CD1c-positive myeloid dendritic cell (primary cell): ENCODE measurements around the gene NAT9.

Experiments
- DNase-seq: peaks from one replicate; pipeline ENCODE4 v3.0.0-alpha.2; 2016; ENCODE audit errors: extremely low spot score

NAT9 gene, protein sequence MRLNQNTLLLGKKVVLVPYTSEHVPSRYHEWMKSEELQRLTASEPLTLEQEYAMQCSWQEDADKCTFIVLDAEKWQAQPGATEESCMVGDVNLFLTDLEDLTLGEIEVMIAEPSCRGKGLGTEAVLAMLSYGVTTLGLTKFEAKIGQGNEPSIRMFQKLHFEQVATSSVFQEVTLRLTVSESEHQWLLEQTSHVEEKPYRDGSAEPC

DNA sequence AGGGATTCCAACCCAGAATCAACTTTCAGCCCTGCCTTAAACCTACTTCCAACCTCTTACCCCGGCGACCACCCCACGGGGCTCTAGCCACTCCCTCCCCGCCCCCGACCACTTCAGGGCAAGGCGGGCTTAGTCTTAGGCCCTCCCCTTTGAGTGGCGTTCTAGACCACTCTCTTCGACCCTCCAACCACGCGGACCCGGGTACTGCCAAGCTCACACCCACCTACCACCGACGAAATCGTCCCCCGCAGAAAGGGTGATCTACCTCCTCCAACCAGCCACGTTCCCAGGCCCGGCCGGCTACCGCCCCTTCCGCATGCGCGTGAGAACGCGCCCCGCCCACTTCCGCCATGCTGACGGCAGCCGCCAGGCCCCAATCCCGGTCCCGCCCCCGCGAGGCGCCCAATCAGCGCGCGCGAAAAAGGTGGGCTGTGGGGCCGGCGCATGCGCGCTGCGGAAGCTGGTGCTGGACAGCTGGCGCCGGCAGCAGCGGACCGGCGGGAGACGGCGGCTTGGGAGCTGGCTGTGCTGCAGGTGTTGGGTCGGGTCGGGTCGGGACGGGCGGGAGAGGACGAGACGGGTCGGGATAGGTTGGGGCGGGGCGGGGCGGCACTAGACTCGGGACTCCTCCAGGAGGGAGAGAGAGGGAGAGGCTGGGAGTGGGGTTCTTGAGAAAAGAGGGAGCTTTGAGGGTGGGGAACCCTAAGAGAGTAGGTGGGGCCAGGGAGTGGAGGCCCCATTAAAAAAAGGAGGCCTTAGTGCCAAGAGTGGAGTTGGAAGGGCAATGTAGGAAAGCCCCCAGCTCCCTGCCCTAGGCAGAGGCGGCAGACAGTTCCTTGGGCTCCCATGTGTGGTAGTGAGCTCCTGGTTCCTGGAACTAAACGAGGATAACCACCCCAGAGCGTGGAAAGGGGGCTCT is at the start of gene NAT9:
NAT9 (minus strand) TSS at position 302 of the 919 bp plus-strand sequence. CDS start 647 bp downstream, outside the sequence.
- DNase-seq: peak; percentile 100

DNA sequence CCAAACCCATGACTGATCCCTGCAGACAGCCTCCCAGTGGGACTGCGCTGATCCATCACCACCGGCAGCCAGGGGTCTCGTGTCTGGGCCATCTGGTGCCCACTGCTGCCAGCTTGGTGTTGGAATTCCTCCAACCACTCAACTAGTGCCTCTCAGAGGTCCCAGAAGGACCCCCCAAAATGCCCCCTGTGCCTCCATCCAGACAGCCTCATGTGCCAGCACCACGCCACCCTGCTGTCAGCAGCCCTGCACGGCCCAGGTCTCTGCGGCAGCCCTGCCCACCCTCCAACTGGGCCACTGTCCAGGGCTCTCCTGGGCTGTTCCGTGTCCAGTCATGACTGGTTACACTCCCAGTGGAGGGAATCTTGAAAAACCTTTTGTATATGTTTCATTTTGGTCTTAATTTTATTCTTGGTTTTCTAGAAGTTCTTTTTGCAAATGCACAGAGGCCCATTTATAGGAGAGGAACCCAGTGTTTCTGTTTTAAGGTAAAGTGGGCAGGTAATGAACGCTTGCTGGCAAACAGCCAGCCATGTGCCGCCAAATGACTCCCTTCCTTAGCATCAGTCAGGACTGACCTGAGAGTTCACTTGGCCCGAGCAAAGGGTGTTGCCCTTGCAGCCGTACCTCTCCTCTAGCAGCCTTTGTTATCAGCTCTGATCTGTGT is 48.9 kb upstream of the NAT9 start:
- DNase-seq: no peak

DNA sequence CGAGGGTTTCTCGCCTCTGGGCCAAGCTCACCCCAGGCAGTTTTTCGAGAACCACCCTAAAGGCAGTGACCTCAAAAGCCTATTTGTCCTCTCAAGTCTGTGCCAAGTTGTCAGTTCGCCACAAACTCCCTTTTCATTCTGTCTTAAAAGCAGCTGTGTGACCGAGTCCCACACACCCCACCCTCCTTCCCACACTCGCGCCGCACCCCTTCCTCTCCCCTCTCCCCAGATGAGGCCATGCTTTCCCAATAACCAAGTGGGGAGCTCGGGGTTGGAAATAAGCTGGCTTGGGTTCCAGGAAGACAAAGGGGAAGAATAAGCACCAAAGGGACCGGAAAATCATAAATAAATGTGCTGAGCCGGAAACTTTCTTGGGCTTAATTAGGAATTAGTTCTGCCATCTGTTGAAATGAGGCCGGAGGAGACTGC is 46.8 kb upstream of the NAT9 start:
- no peak for DNase-seq

DNA sequence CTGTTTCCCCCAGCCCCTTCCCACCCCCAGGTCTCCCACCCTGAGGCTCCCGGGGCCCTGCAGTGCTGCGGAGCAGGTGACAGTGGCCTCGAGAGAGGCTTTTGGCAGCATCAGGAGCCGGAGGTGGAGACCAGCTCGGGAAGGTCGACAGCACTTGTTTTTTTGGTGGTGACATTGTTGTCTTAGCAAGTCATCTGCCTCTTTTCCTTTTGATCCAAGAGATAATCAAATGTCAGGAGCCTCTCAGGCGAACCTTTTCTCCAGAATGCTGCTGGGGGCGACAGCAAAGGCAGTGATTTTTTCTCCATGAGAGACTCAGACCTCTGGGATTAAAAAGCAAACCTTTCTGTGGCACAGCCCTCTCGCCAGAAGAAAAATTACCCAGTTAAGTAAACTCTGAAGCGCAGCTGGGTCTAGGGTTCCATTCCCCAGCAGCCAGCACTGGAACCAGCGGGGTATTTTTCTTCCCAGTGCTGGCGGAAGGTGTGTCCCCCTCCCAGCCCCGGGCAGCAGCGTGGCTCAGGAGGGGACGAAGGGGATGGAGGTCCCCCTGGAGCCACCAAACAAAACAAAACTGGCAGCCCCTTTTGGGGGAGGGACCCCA is 46.3 kb upstream of the NAT9 start:
- no peak for DNase-seq

DNA sequence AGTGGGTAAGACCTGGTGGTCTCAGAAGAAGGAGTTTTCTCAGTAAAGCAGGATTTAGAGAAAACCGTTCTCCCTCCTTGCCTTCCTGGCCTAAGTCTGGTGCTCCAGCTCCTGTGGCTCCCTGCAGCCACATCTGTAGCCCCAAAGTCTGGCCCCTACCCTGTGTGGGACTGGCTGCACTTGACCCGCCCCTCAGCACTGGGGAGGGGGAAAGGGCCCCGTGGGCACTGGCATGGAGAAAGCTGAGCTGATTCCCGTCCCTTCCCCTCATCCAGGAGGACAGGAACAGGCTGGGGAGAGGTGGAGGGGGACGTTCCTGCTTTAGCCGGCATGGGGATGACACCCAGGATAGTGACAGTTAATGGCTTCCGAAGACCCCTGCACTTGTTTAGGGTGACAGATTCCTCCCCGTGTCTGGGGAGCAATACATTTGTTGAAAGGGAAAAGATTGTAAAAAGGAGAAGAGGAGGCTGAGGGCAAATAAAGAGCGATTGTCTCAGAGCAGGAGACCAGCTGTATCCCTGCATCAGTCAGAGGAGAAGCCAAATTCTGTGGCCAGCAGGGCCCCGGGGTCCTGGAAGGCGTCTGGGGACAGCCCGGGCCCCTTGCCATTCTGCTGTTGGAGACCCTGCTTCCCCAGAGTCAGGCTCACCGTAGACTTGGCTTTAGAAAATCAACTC is 45.6 kb upstream of the NAT9 start:
- no peak for DNase-seq

DNA sequence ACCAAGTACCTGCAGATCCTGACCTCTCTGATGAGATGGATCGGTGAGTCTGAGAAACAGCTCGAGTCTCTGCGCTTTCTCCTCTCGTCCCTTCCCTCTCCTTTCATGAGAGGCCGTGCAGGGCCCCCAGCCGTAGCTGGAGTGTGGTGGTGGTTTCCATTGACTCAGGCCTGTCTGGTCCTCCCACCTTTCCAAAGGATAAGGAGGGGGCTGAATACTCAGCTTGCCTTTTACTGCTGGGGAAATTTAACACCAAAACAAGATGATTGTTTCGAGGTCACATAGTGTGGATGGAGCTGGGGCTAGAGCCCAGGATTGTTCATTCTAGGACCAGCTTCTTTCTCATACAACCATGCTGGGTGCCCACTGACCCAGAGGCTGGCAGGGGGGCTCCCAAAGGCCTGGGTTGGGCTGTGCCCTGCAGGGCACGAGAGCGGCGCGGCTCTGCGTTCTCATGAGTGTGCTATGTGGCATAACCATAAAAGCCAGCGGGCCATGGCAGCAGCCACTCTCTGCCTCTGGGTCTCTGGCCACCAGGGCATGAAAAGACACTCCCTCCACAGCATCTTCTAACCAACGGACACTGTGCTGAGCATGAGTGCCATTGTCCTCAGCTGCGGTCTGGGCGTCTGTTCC is 43.8 kb upstream of the NAT9 start:
- DNase-seq: no peak

DNA sequence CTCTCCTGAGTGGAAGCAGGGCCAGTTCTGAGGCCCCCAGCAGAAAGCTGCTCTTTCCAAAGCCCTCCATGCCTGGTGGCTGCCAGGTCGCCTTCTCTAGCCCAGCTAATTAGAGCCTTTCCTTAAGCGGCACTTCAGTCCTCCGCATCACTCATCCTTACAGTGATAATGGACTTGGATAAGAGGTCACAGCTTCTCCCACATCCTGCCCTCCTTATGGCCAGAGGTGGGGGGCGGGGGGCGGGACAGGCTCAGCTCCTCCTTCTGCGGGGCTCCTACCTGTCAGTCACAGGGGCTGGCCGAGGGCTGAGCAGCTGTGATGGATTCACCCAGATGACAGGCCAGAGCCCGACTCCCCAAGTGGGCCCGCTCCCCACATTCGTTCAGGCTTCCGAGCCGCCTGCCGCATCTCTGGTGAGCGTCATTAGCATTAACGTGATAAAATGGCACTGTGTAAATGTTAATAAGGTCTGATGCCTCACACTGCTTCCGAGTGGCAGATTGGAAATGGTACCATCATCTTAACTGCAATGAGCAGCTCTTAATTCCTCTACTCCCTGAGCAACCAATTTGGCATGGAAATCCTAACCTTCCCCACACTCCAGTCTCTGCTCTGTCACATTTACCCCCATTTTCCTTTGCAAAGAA is 42.3 kb upstream of the NAT9 start:
- DNase-seq: no peak

DNA sequence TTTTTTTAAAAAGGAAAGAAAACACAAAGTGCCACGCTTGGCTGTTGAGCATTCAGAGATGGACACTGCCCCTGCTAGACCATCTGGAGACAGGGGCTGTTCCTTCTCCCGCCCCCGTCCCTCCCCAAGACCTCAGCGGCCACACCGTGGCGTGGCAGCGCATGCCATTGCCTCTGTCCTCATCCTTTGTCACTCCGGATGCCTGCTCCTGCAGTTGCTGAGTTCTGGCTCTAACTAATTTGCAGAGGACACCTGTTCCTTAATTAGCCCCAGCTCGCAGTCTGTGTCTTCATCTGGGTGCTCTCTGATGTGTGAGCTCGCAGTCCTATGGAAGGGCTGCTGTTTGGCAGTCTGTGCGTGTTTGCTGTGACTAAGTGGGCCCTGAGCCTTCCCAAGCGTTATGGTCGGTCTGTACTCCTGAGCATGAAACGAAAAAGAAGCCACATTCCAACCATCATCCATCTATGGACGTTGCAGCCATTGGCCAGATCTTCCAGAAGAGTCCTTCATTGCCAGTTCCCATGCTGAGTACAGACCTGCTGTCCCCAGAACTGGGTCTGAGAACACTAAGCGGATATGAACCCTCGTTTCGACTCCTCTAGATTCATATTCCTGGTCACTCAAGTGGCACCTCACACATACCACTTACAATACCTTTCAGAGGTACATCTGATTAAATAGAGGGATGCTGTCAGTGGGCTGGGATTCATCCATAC is 40.9 kb upstream of the NAT9 start:
- DNase-seq: no peak

DNA sequence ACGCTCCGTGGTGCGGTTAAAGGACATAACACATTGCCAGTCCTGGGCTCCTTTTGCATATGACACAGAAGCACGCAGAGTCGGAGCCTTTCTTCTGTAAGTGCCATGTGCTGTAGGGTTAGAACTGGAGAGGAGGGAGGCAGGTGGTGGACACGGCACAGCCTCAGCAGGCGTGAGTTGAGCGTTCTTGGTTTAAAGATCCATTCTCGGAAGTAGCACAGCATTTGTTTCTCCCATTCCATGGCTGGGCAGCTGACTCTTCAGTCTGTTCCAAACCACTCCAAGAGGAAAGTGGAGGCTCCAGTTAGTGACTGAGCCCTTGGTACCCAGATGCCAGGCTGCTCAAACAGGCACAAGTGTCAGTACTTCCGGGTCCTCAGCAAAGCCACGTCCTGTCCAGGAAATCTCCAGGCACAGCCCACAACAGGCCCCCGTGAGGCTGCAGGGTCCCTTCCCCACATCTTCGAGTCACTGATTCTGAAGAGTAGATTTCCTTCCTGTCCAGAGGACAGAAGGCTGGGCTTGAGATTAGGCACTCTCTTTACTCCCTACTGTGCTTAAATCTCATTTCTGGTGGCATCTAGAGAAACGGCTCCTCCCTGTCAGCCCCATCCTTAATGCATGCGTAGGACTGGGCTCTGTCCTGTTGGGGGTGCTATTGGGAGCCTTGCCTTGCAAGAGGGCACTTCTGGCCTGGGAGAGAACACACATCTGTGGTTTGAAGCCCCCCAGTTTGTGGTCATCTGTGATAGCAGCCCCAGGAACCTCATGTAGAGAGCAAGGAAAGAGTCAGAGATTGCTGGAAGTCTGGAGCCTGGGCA is 39.6 kb upstream of the NAT9 start:
- no peak for DNase-seq

DNA sequence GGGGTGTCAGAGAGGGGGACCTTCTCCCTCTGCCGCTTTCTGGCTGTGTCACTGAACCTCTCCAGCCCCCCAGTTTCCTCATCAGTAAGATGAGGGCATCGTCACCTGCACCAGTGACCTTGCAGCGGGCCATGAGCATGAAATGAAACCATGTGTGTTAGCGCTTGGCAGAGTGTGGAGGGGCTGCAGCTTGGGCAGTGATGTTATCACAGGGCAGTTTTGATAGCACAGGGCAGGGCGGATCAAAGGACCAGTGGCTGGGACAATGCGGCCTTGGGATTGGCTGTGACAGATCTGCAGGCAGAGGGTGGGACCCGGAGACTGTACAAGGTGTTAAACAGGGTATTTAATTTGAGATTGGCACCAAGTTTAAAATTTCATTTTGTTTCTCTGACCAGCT is 38.9 kb upstream of the NAT9 start:
- DNase-seq: no peak

DNA sequence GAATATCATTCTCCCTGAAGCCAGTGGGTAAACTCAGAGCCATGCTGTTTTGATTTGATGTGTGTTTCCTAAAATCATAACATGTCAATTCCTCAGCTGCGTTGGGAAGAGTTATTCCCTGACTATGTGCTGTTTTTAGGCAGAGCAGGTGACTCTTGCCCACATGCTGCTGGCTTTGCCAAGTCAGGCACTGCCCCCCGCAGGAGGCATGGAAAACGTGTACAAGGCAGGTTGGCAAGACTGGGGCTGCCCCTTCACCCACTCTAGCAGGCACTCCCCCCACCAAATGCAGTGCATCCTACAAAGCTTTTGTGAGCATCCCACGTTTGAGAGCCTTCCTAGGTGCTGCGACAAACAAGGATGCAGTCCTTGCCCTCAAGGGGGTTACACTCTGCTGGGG is 38.3 kb upstream of the NAT9 start:
- DNase-seq: no peak

DNA sequence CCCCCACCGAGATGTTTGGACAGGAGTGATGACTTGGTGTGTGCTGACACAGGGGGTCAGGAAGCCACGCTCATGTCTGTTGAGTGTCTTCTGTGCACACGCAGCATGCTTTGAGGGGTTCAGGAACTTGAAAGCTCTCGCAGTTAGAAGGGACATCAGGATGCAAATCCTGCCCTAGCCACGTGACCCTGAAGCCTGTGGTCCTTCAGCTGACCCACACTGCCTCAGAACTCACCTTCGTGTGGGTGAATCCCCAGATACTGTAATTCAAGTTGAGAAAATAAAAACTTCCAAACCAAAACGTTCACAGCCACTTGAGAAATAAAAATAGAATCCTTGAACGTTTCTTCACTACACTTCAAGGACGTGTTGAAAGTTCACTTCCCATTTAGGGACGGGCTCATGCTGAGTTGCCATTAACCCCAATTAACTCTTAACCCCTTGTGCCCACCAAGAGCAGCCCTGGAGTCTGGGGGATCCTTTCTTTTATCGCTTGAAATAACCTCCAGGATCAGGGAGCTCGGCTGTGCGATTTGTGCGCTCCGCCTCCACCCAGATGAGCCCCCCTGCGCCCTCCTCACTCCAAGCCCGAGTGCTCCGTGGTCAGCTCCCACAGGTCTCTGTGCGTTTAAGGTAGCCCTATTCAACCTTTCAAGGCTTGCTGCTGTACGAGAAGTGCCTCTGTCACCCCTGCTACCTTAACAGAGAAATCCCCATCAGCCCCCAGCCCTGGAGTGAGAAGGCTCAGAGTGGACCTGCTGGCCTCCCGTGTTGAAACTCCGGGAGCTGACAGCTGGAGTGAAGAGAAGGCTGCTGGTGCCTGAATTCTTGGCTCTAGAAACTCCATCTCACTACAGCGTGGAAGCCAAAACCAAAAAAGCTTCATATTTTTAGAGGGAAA is 36.2 kb upstream of the NAT9 start:
- DNase-seq: peak; percentile 10

DNA sequence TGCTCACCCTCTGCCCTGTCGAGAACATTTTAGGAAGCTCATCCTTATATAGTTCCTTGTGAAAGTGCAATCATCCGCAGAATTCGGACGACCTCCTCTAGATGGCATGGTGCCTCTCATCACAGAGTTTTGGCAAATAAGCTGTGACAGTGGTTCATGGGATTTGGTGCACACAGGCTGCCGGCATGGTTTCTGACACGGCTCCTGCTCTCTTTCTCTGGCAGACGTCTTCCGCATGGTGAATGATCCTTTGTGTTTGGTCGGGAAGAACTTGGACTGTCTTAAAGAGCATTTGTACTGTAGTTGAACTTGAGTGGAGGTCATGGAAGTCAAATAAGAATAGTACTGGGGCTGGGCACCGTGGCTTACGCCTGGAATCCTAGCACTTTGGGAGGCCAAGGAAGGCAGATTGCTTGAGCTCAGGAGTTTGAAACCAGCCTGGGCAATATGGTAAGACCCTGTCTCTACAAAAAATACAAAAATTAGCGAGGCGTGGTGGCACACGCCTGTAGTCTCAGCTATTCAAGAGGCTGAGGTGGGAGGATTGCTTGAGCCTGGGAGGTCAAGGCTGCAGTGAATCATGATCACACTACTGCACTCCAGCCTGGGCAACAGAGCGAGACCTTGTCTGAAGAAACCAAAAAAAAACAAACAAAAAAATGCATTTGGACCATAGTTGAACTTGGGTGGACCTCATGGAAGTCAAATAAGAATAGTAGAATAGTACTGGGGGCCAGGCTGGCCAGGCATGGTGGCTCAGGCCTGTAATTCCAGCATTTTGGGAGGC is 34.7 kb upstream of the NAT9 start:
- no peak for DNase-seq

DNA sequence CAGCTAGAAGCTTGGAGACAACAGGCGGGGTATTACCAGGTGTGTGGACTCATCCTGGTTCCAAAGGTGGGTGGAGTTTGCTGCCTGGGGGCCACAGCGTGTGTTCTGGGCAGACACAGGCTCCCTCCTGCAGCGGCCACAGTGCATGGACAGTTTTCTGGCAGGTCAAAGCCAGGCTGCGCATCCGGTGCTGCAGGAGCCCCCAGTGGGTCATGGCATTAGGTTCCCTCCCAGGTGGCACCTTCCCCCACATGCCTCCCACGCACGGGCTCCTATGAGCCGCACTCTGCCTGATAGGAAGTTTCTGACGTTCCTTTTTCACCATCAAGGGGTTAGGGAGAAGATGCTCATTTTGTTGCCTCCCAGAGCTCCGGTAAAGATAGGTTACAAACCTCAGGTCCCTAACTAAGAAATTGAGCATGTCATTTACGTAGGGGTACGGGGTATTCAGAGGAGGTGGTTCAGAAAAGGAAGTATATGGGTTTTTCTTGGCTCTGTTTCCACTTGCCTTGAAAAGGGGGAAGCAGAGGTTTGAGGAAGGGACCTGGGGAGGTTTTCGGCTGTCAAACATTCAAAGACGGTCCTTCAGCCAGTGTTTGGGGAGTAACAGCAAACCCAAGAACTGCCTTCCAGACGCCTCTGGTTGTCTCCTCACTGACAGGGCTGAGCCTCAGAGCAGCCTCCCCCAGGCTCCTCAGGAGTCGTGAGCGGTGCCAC is 32.7 kb upstream of the NAT9 start:
- peak; percentile 70 for DNase-seq

DNA sequence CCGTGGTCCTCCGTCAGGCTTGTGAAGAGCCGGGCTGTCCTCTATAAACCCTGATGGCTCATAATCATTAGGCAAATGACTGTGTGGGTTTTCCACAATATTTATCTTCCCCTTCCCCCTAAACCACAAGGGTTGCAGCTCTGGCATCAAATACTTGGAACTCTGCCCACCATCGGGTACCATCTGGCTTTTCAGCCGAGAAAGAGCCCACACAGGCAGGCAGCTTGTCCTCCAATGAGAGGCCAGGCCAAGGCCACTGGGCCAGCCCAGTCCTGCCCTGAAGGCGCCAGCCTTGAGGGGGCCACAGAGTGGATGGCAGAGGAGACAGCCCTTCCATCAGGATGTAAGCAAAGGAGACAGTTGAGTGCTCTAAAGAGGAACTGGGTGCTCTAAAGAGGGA is 31.8 kb upstream of the NAT9 start:
- DNase-seq: peak; percentile 14

DNA sequence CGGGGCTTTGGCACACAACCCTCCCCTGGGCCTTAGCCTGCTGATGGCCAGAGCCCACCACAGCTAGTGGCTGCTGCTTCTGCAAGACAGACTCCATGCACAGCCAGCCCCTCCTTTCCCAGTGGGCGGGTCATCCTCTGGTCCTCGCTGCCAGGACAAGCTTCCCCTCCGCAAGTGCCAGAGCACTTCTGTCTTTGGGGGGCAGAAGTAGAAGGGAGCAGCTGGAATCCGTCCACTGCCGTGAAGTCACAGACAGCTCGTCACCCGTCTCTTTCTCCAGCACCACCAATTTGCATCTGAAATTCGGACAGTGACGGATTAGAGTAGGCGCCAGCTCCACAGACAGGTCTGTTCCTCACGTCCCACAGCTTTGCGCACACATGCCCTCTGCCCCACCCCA is 31.3 kb upstream of the NAT9 start:
- DNase-seq: peak; percentile 29

DNA sequence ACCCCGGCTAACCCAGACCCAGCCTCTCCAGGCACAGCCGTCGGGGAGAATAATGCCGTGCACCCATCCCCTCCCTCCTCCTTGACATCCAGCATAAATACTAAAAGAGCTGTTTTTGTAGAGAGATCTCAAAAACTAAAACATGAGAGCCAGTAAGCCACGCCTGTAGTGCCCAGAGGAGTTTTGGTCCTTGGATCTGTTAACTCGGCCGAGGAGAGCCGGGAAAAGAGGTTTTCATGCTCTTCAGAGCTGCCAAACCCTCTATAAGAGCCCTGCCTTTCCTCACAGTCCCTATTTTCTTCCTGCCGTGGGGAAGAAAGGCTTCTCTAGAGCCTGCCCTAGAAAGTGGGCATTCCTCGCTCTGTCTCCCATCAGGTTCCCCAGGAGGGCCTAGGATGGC is 30.2 kb upstream of the NAT9 start:
- no peak for DNase-seq
